GM18526 (cell line): ENCODE results near the gene SNAP29.

Experiments
- POLR2A ChIP-seq: IDR thresholded peaks from 3 replicates; pipeline ENCODE4 v1.6.1; 2011; ENCODE audit not compliant: insufficient read length; ENCODE audit errors: extremely low read depth

The SNAP29 gene

DNA sequence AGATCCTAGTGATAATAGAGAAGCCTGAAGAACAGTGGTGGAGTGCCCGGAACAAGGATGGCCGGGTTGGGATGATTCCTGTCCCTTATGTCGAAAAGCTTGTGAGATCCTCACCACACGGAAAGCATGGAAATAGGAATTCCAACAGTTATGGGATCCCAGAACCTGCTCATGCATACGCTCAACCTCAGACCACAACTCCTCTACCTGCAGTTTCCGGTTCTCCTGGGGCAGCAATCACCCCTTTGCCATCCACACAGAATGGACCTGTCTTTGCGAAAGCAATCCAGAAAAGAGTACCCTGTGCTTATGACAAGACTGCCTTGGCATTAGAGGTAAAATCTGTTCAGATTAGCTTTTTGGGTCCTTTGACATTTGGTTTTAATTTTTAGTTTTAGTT, 75.1 kb downstream of the SNAP29 start:
- TF ChIP-seq POLR2A: no peak

- no peak for TF ChIP-seq POLR2A
Measured at GRCh38 chr22:20937031-20937793, 78.4 kb downstream of the SNAP29 start.

GRCh38 chr22:20937794-20938671, 79.2 kb downstream of the SNAP29 start:
- TF ChIP-seq POLR2A: no peak

GRCh38 chr22:20940186-20940651, 81.4 kb downstream of the SNAP29 start:
- TF ChIP-seq POLR2A: no peak
